Suprapubic skin (tissue), 4 donors: ENCODE results near the gene VEPH1. TPM values are rescaled to one million over a fixed set of nuclear protein-coding genes. Genes with fewer than 3 reads are reported as not detected.

Experiments used
- DNase-seq, 2 donors: peaks; one replicate each; pipeline ENCODE4 v3.0.0-alpha.2; 2019; ENCODE audit warnings: low spot score in 2 of 2
- H3K27ac ChIP-seq: fragments of 200-600 bp; sonication (generic); one replicate; pipeline ENCODE4 v1.5.1; 2019
- H3K27me3 ChIP-seq: fragments of 200-600 bp; sonication (generic); one replicate; pipeline ENCODE4 v1.5.1; 2019
- H3K36me3 ChIP-seq: fragments of 200-600 bp; sonication (generic); one replicate; pipeline ENCODE4 v1.5.1; 2019
- H3K4me1 ChIP-seq: fragments of 200-600 bp; sonication (generic); one replicate; pipeline ENCODE4 v1.5.1; 2019
- H3K4me3 ChIP-seq: fragments of 200-600 bp; sonication (generic); one replicate; pipeline ENCODE4 v1.5.1; 2019; ENCODE audit warnings: mild to moderate bottlenecking
- H3K9me3 ChIP-seq: fragments of 200-600 bp; sonication (generic); one replicate; pipeline ENCODE4 v1.5.1; 2019
- EP300 ChIP-seq: sonication (generic); formaldehyde crosslinking; IDR thresholded peaks from one replicate; pipeline ENCODE4 v1.6.1; 2017; ENCODE audit warnings: antibody characterized with exemption
- POLR2A ChIP-seq, 2 donors: fragments of 450-650 bp; IDR thresholded peaks; one replicate each; pipeline ENCODE4 v1.6.1; 2017; ENCODE audit warnings: antibody characterized with exemption in 2 of 2, mild to moderate bottlenecking in 2 of 2, moderate library complexity in 2 of 2
- POLR2AphosphoS5 ChIP-seq, 3 donors: sonication (generic); formaldehyde crosslinking; IDR thresholded peaks; one replicate each; pipeline ENCODE4 v1.6.1; 2017; ENCODE audit warnings: antibody characterized with exemption in 3 of 3
- WGBS: methylation state at CpG from one replicate; pipeline ENCODE4 v1.1.5; 2018; 5-methylcytosine and 5-hydroxymethylcytosine counted together
- total RNA-seq, 4 donors: library from RNA; depleted of rRNA; stranded (reverse); fragments of >200 nt; gene quantifications; one replicate each; pipeline ENCODE4 v1.1.0, GENCODE V29; 2016
- TF ChIP-seq, protein P1 (sequence below), 2 donors: fragments of 200-600 bp in 1 of 2; fragments of 450-650 bp in 1 of 2; sonication (generic) in 1 of 2; IDR thresholded peaks; one replicate each; pipeline ENCODE4 v1.5.1; 2016 to 2019; ENCODE audit warnings: antibody characterized with exemption in 2 of 2, mild to moderate bottlenecking in 1 of 2, moderate library complexity in 1 of 2

The VEPH1 gene
- total RNA-seq, 4 donors from 2014 or later = 2.9 to 9.3 (median 5.7) TPM

DNA sequence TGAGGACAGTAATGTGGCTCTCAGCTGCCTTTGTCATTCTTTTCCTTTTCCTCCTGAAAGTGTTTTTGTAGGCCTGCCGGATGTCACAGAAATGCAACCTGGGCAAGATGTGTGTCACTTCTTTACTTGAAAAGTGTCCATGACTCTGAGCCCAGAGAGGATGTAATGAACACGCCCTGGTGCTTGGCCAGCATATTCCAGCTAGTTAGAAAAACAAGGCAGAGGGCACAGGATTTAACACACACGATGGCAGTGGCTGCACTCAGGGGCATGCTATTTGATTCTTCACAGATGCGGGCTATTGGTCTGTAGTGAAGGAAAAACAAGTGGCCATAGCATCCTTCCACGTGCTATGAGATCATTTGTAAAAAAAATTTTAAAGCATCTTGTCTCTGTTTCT is 96.8 kb downstream of the VEPH1 start:
- Histone ChIP-seq H3K27me3 (no peaks in the 10 kb centered on the region), H3K9me3 (no peaks in the 10 kb centered on the region), H3K4me3 (no peak overlapping the region), H3K4me1 (no peaks in the 10 kb centered on the region), H3K36me3 (no peaks in the 10 kb centered on the region), H3K27ac (no peak overlapping the region)
- 62% methylated on average over 5 of the region's 5 CpGs for WGBS
- DNase-seq = no peak
- TF ChIP-seq POLR2AphosphoS5 (IDR thresholded peaks at IDR 0.05) (no peak), POLR2A (IDR thresholded peaks at IDR 0.05) (no peak), EP300 (no peak)
- TF ChIP-seq, protein P1, sequence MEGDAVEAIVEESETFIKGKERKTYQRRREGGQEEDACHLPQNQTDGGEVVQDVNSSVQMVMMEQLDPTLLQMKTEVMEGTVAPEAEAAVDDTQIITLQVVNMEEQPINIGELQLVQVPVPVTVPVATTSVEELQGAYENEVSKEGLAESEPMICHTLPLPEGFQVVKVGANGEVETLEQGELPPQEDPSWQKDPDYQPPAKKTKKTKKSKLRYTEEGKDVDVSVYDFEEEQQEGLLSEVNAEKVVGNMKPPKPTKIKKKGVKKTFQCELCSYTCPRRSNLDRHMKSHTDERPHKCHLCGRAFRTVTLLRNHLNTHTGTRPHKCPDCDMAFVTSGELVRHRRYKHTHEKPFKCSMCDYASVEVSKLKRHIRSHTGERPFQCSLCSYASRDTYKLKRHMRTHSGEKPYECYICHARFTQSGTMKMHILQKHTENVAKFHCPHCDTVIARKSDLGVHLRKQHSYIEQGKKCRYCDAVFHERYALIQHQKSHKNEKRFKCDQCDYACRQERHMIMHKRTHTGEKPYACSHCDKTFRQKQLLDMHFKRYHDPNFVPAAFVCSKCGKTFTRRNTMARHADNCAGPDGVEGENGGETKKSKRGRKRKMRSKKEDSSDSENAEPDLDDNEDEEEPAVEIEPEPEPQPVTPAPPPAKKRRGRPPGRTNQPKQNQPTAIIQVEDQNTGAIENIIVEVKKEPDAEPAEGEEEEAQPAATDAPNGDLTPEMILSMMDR (IDR thresholded peaks at IDR 0.05) = no peak

GRCh38 chr3:157405457-157405856 is 97.8 kb downstream of the VEPH1 start:
- no peak for DNase-seq
- Histone ChIP-seq H3K27me3 (no peaks in the 10 kb centered on the region), H3K4me1 (no peaks in the 10 kb centered on the region), H3K4me3 (no peak overlapping the region), H3K9me3 (no peaks in the 10 kb centered on the region), H3K27ac (no peak overlapping the region), H3K36me3 (no peaks in the 10 kb centered on the region)
- WGBS = 79% methylated on average over 2 of the region's 2 CpGs
- TF ChIP-seq EP300 = no peak
- no peak for TF ChIP-seq POLR2AphosphoS5 (IDR thresholded peaks at IDR 0.05)
- TF ChIP-seq, protein P1 (IDR thresholded peaks at IDR 0.05) = no peak
- no peak for TF ChIP-seq POLR2A (IDR thresholded peaks at IDR 0.05)

DNA sequence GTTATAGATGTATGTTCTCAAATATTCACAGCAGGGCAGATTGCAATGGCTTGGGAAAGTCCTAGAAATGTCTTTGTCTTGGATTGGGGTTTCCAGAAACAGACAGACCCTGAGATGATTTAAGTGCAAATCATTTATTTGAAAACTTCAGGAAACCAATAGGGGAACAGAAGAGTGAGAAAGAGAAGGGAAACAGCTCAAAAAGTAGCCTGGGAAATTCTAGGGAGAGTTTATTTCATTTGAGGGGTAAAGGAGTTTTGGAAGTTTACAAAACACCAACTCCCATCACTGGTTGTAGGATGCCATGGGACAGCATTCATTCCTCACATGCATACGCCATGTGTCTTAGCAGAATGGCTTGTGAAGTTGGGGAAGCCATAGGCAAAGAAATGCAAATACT is 98.8 kb downstream of the VEPH1 start:
- 0% methylated on average over 1 of the region's 1 CpG for WGBS
- Histone ChIP-seq H3K4me1 (no peaks in the 10 kb centered on the region), H3K27me3 (no peaks in the 10 kb centered on the region), H3K4me3 (no peak overlapping the region), H3K36me3 (no peaks in the 10 kb centered on the region), H3K9me3 (no peaks in the 10 kb centered on the region), H3K27ac (no peak overlapping the region)
- DNase-seq = no peak
- no peak for TF ChIP-seq EP300
- TF ChIP-seq, protein P1 (IDR thresholded peaks at IDR 0.05) = no peak
- TF ChIP-seq POLR2A (IDR thresholded peaks at IDR 0.05) = no peak
- no peak for TF ChIP-seq POLR2AphosphoS5 (IDR thresholded peaks at IDR 0.05)

DNA sequence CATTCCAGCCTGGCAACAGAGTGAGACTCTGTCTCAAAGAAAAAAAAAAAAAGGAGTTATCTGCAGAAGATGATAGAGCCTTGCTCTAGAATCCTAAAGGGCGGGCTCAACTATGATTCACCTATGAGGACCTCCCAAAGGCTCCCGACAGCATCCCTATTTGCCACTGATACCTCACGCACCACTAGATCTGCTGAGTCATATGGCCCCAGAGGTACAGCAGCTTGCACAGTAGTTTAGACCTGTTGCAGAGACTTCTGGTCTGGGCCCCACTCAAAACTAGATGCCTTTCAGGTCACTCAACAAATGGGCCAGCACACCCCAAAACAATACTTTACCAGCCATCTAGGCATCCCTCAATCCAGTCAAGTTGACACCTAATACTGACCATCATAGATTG is 104.6 kb downstream of the VEPH1 start:
- Histone ChIP-seq H3K27me3 (no peaks in the 10 kb centered on the region), H3K9me3 (no peaks in the 10 kb centered on the region), H3K27ac (no peak overlapping the region), H3K4me3 (no peak overlapping the region), H3K4me1 (no peaks in the 10 kb centered on the region), H3K36me3 (no peaks in the 10 kb centered on the region)
- 89% methylated on average over 3 of the region's 3 CpGs for WGBS
- TF ChIP-seq EP300 = no peak
- TF ChIP-seq POLR2AphosphoS5 (IDR thresholded peaks at IDR 0.05) = no peak
- TF ChIP-seq, protein P1 (IDR thresholded peaks at IDR 0.05) = no peak
- no peak for DNase-seq

DNA sequence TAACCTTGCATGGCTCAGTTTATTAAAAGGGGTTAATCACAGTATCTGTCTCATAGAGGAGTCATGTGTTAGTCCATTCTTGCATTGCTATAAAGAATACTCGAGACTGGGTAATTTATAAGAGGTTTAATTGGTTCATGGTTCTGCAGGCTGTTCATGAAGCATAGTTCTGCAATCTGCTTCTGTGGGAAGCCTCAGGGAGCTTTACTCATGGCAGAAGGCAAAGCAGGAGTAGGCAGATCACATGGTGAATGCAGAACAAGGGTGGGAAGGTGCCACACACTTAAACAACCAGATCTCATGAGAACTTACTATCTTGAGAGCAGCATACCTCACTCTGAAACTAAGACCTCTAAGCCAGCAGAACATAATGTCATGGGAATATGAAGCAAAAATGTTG is 108.8 kb downstream of the VEPH1 start:
- TF ChIP-seq POLR2A (IDR thresholded peaks at IDR 0.05) = no peak
- no peak for TF ChIP-seq EP300
- TF ChIP-seq POLR2AphosphoS5 (IDR thresholded peaks at IDR 0.05) = no peak
- no peaks in the 10 kb centered on the region for H3K27me3 ChIP-seq
- no peak overlapping the region for H3K27ac ChIP-seq
- no peaks in the 10 kb centered on the region for H3K36me3 ChIP-seq
- no peak for DNase-seq
- WGBS = 57% methylated on average over 1 of the region's 1 CpG
- no peaks in the 10 kb centered on the region for H3K9me3 ChIP-seq
- H3K4me3 ChIP-seq = no peak overlapping the region
- no peaks in the 10 kb centered on the region for H3K4me1 ChIP-seq

DNA sequence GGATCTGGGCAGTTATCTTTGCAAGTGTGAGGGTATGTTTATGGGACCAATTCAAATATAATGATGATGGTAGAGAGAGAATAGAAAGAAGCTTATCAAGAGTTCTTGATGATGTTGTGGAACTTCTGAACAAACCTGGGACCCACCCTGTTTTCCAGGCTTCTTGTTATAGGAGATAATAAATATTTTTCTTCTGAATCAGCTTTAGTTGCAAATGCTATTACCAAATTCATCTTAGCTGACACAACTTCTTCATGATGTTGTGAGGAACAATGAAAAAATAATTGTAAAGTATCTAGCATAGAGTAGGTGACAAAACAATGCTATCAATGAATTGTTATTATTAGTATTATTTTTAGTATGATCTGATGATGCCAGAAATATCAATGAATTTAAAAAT is 110.1 kb downstream of the VEPH1 start:
- Histone ChIP-seq H3K27me3 (no peaks in the 10 kb centered on the region), H3K9me3 (no peaks in the 10 kb centered on the region), H3K27ac (no peak overlapping the region), H3K4me1 (no peaks in the 10 kb centered on the region), H3K4me3 (no peak overlapping the region), H3K36me3 (no peaks in the 10 kb centered on the region)
- TF ChIP-seq EP300 (no peak), POLR2A (IDR thresholded peaks at IDR 0.05) (no peak), POLR2AphosphoS5 (IDR thresholded peaks at IDR 0.05) (no peak)
- TF ChIP-seq, protein P1 (IDR thresholded peaks at IDR 0.05) = no peak
- DNase-seq = no peak
